Karpas-422 (cell line): ENCODE data around the gene OR10A6. TPM values are rescaled to one million over a fixed set of nuclear protein-coding genes. Genes with fewer than 3 reads are reported as not detected.

ENCODE experiments used
- DNase-seq: peaks from one replicate; pipeline ENCODE4 v3.0.0-alpha.2; 2015
- H2AFZ ChIP-seq: fragments of 200-600 bp; sonication (generic); 2 replicates; pipeline ENCODE4 v1.6.1; 2014; ENCODE audit warnings: antibody characterized with exemption, low read length, mixed read lengths
- H3K27ac ChIP-seq: fragments of 200-600 bp; sonication (generic); 2 replicates; pipeline ENCODE4 v1.5.1; 2014; ENCODE audit warnings: mild to moderate bottlenecking, low read length, moderate library complexity
- H3K27me3 ChIP-seq: fragments of 200-600 bp; sonication (generic); 2 replicates; pipeline ENCODE4 v1.6.1; 2014; ENCODE audit warnings: low read length, mixed read lengths
- H3K36me3 ChIP-seq: fragments of 200-600 bp; sonication (generic); 2 replicates; pipeline ENCODE4 v1.6.1; 2014; ENCODE audit warnings: low read length, mixed read lengths; ENCODE audit not compliant: insufficient read depth
- H3K4me1 ChIP-seq: fragments of 200-600 bp; sonication (generic); 2 replicates; pipeline ENCODE4 v1.6.1; 2014; ENCODE audit warnings: mild to moderate bottlenecking, low read length, mixed read lengths
- H3K4me2 ChIP-seq: fragments of 200-600 bp; sonication (generic); 2 replicates; pipeline ENCODE4 v1.6.1; 2014; ENCODE audit warnings: low read length, low read depth, mild to moderate bottlenecking; ENCODE audit not compliant: poor library complexity, severe bottlenecking
- H3K4me3 ChIP-seq: fragments of 200-600 bp; sonication (generic); 2 replicates; pipeline ENCODE4 v1.5.1; 2014; ENCODE audit warnings: mild to moderate bottlenecking, antibody characterized with exemption, low read length, mixed read lengths
- H3K79me2 ChIP-seq: fragments of 200-600 bp; sonication (generic); 2 replicates; pipeline ENCODE4 v1.6.1; 2014; ENCODE audit warnings: mild to moderate bottlenecking, low read length, mixed read lengths
- H3K9ac ChIP-seq: fragments of 200-600 bp; sonication (generic); 2 replicates; pipeline ENCODE4 v1.6.0; 2014; ENCODE audit warnings: low read length
- H3K9me2 ChIP-seq: fragments of 200-600 bp; sonication (generic), shearing (Covaris generic); replicated peaks from 2 replicates; pipeline ENCODE4 v1.6.0; 2014; ENCODE audit warnings: mild to moderate bottlenecking, low read length, moderate library complexity; ENCODE audit not compliant: insufficient read depth
- H3K9me3 ChIP-seq: fragments of 300-700, 200-600 bp; sonication (generic); 2 replicates; pipeline ENCODE4 v1.6.1; 2014; ENCODE audit warnings: low read length, mixed read lengths
- H4K20me1 ChIP-seq: fragments of 200-600 bp; sonication (generic); 2 replicates; pipeline ENCODE4 v1.6.1; 2014; ENCODE audit warnings: mild to moderate bottlenecking, antibody characterized with exemption, low read length, low read depth; ENCODE audit not compliant: insufficient read depth
- total RNA-seq: library from RNA; depleted of rRNA; stranded (reverse); fragments of >200 nt; shearing (Covaris generic); gene quantifications from 2 replicates; pipeline ENCODE4 v1.2.3, GENCODE V29; 2014; ENCODE audit warnings: low replicate concordance

OR10A6 gene
- total RNA-seq, 1 experiment from 2014 or later: not detected

GRCh38 chr11:7967097-7967496, 36.0 kb upstream of the OR10A6 start:
- no peaks in the 10 kb centered on the region for H3K79me2 ChIP-seq
- no peaks in the 10 kb centered on the region for H4K20me1 ChIP-seq
- H3K4me3 ChIP-seq: no peak overlapping the region
- no peaks in the 10 kb centered on the region for H3K9me2 ChIP-seq
- H2AFZ ChIP-seq: no peak overlapping the region
- H3K36me3 ChIP-seq: no peaks in the 10 kb centered on the region
- H3K4me2 ChIP-seq: no peak overlapping the region
- DNase-seq: no peak
- H3K9me3 ChIP-seq: no peaks in the 10 kb centered on the region
- no peaks in the 10 kb centered on the region for H3K27me3 ChIP-seq
- H3K27ac ChIP-seq: no peak overlapping the region
- no peak overlapping the region for H3K9ac ChIP-seq
- peaks cover 21% of the 10 kb centered on the region for H3K4me1 ChIP-seq

GRCh38 chr11:7965386-7965785, 34.3 kb upstream of the OR10A6 start, which contains the start of gene NLRP10:
Gene NLRP10, minus strand, starts transcription at chr11:7965447. Its CDS starts 1,952 bp downstream, at chr11:7963495.
- Histone ChIP-seq H3K4me1 (peaks cover 21% of the 10 kb centered on the region), H4K20me1 (no peaks in the 10 kb centered on the region), H3K9me2 (no peaks in the 10 kb centered on the region), H3K27me3 (no peaks in the 10 kb centered on the region), H3K4me2 (peak within 1 kb of the TSS; percentile 55), H3K36me3 (no peaks in the 10 kb centered on the region), H2AFZ (no peak within 1 kb of the TSS), H3K9me3 (no peaks in the 10 kb centered on the region), H3K4me3 (peak within 1 kb of the TSS; percentile 7), H3K9ac (no peak within 1 kb of the TSS), H3K79me2 (no peaks in the 10 kb centered on the region), H3K27ac (no peak within 1 kb of the TSS)
- no peak for DNase-seq

- no peak overlapping the region for H3K9ac ChIP-seq
- H3K79me2 ChIP-seq: no peaks in the 10 kb centered on the region
- 0 out of 2 replicates have a peak overlapping the region, but pooled peaks have one; percentile 7 for H3K4me3 ChIP-seq
- no peaks in the 10 kb centered on the region for H3K27me3 ChIP-seq
- no peaks in the 10 kb centered on the region for H4K20me1 ChIP-seq
- H3K4me2 ChIP-seq: peak overlapping the region; percentile 55
- no peaks in the 10 kb centered on the region for H3K9me3 ChIP-seq
- H3K9me2 ChIP-seq: no peaks in the 10 kb centered on the region
- H3K27ac ChIP-seq: no peak overlapping the region
- no peak for DNase-seq
- peaks cover 21% of the 10 kb centered on the region for H3K4me1 ChIP-seq
- H2AFZ ChIP-seq: no peak overlapping the region
- no peaks in the 10 kb centered on the region for H3K36me3 ChIP-seq
Measured at GRCh38 chr11:7964873-7965272, 33.8 kb upstream of the OR10A6 start.

GRCh38 chr11:7964261-7964660, 33.2 kb upstream of the OR10A6 start:
- H3K4me3 ChIP-seq: peak overlapping the region; percentile 7
- H3K9ac ChIP-seq: no peak overlapping the region
- no peaks in the 10 kb centered on the region for H3K27me3 ChIP-seq
- H4K20me1 ChIP-seq: no peaks in the 10 kb centered on the region
- peaks cover 21% of the 10 kb centered on the region for H3K4me1 ChIP-seq
- peak; percentile 78 for DNase-seq
- no peak overlapping the region for H3K27ac ChIP-seq
- H3K79me2 ChIP-seq: no peaks in the 10 kb centered on the region
- H3K4me2 ChIP-seq: peak overlapping the region; percentile 55
- no peaks in the 10 kb centered on the region for H3K9me2 ChIP-seq
- H2AFZ ChIP-seq: no peak overlapping the region
- H3K36me3 ChIP-seq: no peaks in the 10 kb centered on the region
- no peaks in the 10 kb centered on the region for H3K9me3 ChIP-seq

- no peak overlapping the region for H3K27ac ChIP-seq
Measured at GRCh38 chr11:7955191-7955590, 24.1 kb upstream of the OR10A6 start.

GRCh38 chr11:7949934-7950333, 18.9 kb upstream of the OR10A6 start:
- no peaks in the 10 kb centered on the region for H3K79me2 ChIP-seq
- no peaks in the 10 kb centered on the region for H3K36me3 ChIP-seq
- no peaks in the 10 kb centered on the region; the same call in 1 of the 2 replicates for H3K9me3 ChIP-seq
- H3K4me1 ChIP-seq: no peaks in the 10 kb centered on the region
- no peak overlapping the region for H3K9ac ChIP-seq
- H3K9me2 ChIP-seq: no peaks in the 10 kb centered on the region
- H3K27me3 ChIP-seq: no peaks in the 10 kb centered on the region
- no peak overlapping the region for H3K4me3 ChIP-seq
- H2AFZ ChIP-seq: no peak overlapping the region
- no peak for DNase-seq
- no peak overlapping the region for H3K4me2 ChIP-seq
- no peaks in the 10 kb centered on the region for H4K20me1 ChIP-seq
- H3K27ac ChIP-seq: no peak overlapping the region

More at GRCh38 chr11:7955191-7955590, 24.1 kb upstream of the OR10A6 start:
- Histone ChIP-seq H2AFZ (no peak overlapping the region), H3K9me2 (no peaks in the 10 kb centered on the region), H4K20me1 (no peaks in the 10 kb centered on the region), H3K27me3 (no peaks in the 10 kb centered on the region), H3K4me3 (no peak overlapping the region), H3K4me1 (peaks cover 2% of the 10 kb centered on the region; the same call in 1 of the 2 replicates), H3K4me2 (no peak overlapping the region), H3K9me3 (no peaks in the 10 kb centered on the region), H3K36me3 (no peaks in the 10 kb centered on the region), H3K9ac (no peak overlapping the region), H3K79me2 (no peaks in the 10 kb centered on the region)
- DNase-seq: no peak

- Histone ChIP-seq H3K9me3 (peaks cover 15% of the 10 kb centered on the region), H3K4me3 (no peak overlapping the region), H3K27me3 (no peaks in the 10 kb centered on the region), H2AFZ (no peak overlapping the region), H3K9me2 (no peaks in the 10 kb centered on the region), H3K79me2 (no peaks in the 10 kb centered on the region), H3K36me3 (no peaks in the 10 kb centered on the region; the same call in 1 of the 2 replicates), H4K20me1 (no peaks in the 10 kb centered on the region), H3K9ac (no peak overlapping the region), H3K27ac (no peak overlapping the region), H3K4me2 (no peak overlapping the region), H3K4me1 (no peaks in the 10 kb centered on the region)
- no peak for DNase-seq
Measured at GRCh38 chr11:7944123-7944522, 13.1 kb upstream of the OR10A6 start.

- Histone ChIP-seq H3K9ac (no peak within 1 kb of the TSS), H3K36me3 (no peaks in the 10 kb centered on the region; the same call in 1 of the 2 replicates), H3K79me2 (no peaks in the 10 kb centered on the region), H3K4me2 (no peak within 1 kb of the TSS), H3K9me3 (peaks cover 15% of the 10 kb centered on the region), H4K20me1 (no peaks in the 10 kb centered on the region), H2AFZ (no peak within 1 kb of the TSS), H3K27me3 (no peaks in the 10 kb centered on the region), H3K4me1 (no peaks in the 10 kb centered on the region), H3K4me3 (no peak within 1 kb of the TSS), H3K27ac (no peak within 1 kb of the TSS), H3K9me2 (no peaks in the 10 kb centered on the region)
- no peak for DNase-seq
Measured at GRCh38 chr11:7941608-7942007, 10.5 kb upstream of the OR10A6 start, which contains the start of gene OR10A3. Gene OR10A3, minus strand, starts transcription at chr11:7941708. Its CDS starts 2,188 bp downstream, at chr11:7939520.
